Kidney epithelial cell (primary cell): ENCODE measurements around the gene TUBA4B. TPM values are rescaled to one million over a fixed set of nuclear protein-coding genes. Genes with fewer than 3 reads are reported as not detected.

ENCODE experiments used
- DNase-seq: peaks from one replicate; pipeline ENCODE4 v3.0.0-alpha.2; 2010; ENCODE audit warnings: low read depth
- H3K27me3 ChIP-seq: 2 replicates; pipeline ENCODE4 v1.6.0; 2011; ENCODE audit warnings: low read length; ENCODE audit not compliant: control insufficient read depth, insufficient read depth
- H3K36me3 ChIP-seq: 2 replicates; pipeline ENCODE4 v1.5.1; 2011; ENCODE audit warnings: low read length; ENCODE audit not compliant: control insufficient read depth, insufficient read depth
- H3K4me3 ChIP-seq: 2 replicates; pipeline ENCODE4 v1.5.1; 2011; ENCODE audit warnings: low read depth, mild to moderate bottlenecking, control low read depth, low read length
- total RNA-seq: library from RNA; depleted of rRNA; stranded (reverse); fragments of >200 nt; gene quantifications from 2 replicates; pipeline ENCODE4 v1.2.3, GENCODE V29; 2015
- TF ChIP-seq, protein P1 (sequence below): IDR thresholded peaks from 2 replicates; pipeline ENCODE4 v1.5.1; 2011; ENCODE audit warnings: mild to moderate bottlenecking, moderate library complexity, low read length, control low read depth, inconsistent platforms; ENCODE audit not compliant: insufficient read depth, poor library complexity, severe bottlenecking

The TUBA4B gene
- total RNA-seq, 1 donor from 2014 or later: not detected

DNA sequence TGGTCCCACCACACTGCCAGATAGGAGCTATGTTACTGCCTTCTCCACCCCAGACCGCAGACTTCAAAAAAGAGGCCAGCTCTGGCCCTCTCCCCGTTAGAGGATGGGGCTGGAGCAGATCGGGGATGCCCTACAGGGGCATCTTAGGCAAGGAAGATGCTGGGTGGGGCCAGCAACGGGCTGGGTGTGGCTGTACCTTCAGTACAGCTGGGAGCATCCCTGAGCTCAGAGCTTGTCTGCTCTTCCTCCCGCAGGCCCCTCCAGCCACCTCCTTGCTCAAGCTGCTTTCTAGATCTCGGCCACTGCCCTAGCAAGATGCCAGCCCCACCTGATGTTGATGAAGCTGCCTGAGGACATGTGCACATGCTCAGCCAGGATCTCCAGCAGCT is 46.3 kb downstream of the TUBA4B start:
- Histone ChIP-seq H3K4me3 (no peak overlapping the region), H3K27me3 (peaks cover 34% of the 10 kb centered on the region), H3K36me3 (no peaks in the 10 kb centered on the region)
- TF ChIP-seq, protein P1, sequence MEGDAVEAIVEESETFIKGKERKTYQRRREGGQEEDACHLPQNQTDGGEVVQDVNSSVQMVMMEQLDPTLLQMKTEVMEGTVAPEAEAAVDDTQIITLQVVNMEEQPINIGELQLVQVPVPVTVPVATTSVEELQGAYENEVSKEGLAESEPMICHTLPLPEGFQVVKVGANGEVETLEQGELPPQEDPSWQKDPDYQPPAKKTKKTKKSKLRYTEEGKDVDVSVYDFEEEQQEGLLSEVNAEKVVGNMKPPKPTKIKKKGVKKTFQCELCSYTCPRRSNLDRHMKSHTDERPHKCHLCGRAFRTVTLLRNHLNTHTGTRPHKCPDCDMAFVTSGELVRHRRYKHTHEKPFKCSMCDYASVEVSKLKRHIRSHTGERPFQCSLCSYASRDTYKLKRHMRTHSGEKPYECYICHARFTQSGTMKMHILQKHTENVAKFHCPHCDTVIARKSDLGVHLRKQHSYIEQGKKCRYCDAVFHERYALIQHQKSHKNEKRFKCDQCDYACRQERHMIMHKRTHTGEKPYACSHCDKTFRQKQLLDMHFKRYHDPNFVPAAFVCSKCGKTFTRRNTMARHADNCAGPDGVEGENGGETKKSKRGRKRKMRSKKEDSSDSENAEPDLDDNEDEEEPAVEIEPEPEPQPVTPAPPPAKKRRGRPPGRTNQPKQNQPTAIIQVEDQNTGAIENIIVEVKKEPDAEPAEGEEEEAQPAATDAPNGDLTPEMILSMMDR: no peak
- no peak for DNase-seq

DNA sequence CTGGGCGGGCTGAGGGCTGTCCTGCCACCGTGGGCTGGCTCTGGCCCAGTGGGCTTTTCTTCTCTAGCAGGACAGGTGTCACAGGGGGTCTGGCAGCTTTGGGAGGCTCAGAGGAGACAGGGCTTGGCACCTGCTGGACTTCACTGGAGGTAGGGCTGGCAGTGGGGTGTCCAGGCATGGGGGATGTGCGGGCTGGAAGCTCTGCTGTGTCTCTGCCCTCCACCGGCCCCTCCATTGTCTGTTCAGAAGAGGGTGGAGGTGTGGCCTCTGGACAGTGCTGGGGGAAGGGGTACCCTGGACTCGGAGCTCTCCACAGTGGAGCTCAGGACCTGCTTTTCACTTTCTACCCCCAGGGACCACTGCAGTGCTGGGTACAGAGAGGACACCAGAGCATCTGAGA is 47.0 kb downstream of the TUBA4B start:
- DNase-seq: no peak
- no peak overlapping the region for H3K4me3 ChIP-seq
- TF ChIP-seq, protein P1: no peak
- no peaks in the 10 kb centered on the region for H3K36me3 ChIP-seq
- H3K27me3 ChIP-seq: peaks cover 34% of the 10 kb centered on the region

DNA sequence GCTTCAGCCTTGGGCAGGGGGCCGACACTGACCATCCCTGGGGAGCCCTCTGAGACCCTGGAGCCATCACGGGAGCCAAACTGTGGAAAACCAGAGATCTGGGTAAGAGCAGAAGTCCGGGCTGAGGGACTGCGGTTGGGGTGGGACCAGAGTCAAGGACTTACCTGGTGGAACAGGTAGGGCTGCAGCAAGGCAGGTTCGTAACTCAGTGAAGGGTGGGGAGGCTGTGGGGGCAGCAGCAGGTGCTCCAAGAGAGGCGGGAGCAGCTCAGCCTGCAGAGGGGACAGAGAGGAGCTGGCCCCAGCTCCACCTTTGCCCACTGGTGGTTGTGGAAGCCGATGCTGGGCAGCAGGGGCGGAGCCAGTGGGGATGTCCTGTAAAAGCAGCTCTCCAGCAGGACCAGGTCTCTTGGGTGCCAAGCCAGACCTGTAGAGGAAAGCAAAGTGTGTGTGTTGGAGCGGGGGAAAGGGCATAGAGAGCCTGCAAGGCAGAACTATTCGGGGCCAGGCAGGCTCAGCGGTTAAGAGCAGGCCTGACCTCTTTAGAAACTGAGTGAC is 49.4 kb downstream of the TUBA4B start:
- Histone ChIP-seq H3K27me3 (peaks cover 41% of the 10 kb centered on the region), H3K4me3 (no peak overlapping the region), H3K36me3 (no peaks in the 10 kb centered on the region)
- no peak for DNase-seq
- TF ChIP-seq, protein P1: no peak

DNA sequence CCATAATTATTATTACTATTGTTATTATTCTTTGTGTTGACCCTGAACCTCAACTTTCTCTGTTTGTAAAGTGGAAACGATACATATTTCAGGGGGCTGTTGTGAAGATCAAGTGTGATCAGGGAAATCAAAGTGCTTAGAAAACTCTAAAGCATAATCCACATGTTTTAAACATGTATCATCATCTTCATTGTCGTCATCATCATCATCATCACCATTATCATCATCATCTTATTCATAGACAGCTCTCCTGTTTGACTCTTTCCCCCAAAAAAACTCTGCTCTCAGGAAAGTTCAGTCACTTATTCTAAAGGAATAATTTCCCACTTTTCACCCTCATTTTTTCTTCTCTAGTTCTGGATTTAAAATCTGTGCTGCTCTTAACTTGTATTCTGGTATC is 51.2 kb downstream of the TUBA4B start:
- no peak for DNase-seq
- H3K27me3 ChIP-seq: peaks cover 46% of the 10 kb centered on the region
- H3K36me3 ChIP-seq: no peaks in the 10 kb centered on the region
- TF ChIP-seq, protein P1: no peak
- H3K4me3 ChIP-seq: no peak overlapping the region

DNA sequence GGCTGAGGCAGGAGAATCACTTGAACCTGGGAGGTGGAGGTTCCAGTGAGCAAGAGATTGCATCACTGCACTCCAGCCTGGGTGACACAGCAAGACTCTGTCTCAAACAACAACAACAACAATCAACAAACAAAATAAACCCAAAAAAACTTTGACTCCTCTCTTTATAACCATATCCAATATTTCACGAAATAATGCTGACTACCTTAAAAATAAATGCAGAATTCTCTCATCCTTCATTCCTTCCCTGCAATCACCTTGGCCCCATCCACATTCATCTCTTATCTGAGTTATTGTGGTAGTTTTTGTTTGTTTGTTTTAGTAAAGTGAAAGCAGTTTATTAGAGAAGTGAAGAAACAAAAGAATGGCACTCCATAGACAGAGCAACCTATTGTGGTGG is 53.0 kb downstream of the TUBA4B start:
- TF ChIP-seq, protein P1: no peak
- no peak overlapping the region for H3K4me3 ChIP-seq
- H3K36me3 ChIP-seq: no peaks in the 10 kb centered on the region
- peaks cover 49% of the 10 kb centered on the region for H3K27me3 ChIP-seq
- no peak for DNase-seq
